Activated CD8-positive, alpha-beta memory T cell treated with anti-CD3 and anti-CD28 coated beads for 24 hours (primary cell): ENCODE measurements around the gene MIR17HG.
A peak's percentile ranks its signal among the peaks of the same experiment; 100 is the strongest.
"Not testable (repeated sequence)": the region's sequence is repeated elsewhere in the genome, so short reads cannot be mapped to it uniquely, and the experiment has no call there.

ENCODE experiments used
- DNase-seq: peaks from one replicate; pipeline ENCODE4 v3.0.0-alpha.2; 2020

Gene MIR17HG

DNA sequence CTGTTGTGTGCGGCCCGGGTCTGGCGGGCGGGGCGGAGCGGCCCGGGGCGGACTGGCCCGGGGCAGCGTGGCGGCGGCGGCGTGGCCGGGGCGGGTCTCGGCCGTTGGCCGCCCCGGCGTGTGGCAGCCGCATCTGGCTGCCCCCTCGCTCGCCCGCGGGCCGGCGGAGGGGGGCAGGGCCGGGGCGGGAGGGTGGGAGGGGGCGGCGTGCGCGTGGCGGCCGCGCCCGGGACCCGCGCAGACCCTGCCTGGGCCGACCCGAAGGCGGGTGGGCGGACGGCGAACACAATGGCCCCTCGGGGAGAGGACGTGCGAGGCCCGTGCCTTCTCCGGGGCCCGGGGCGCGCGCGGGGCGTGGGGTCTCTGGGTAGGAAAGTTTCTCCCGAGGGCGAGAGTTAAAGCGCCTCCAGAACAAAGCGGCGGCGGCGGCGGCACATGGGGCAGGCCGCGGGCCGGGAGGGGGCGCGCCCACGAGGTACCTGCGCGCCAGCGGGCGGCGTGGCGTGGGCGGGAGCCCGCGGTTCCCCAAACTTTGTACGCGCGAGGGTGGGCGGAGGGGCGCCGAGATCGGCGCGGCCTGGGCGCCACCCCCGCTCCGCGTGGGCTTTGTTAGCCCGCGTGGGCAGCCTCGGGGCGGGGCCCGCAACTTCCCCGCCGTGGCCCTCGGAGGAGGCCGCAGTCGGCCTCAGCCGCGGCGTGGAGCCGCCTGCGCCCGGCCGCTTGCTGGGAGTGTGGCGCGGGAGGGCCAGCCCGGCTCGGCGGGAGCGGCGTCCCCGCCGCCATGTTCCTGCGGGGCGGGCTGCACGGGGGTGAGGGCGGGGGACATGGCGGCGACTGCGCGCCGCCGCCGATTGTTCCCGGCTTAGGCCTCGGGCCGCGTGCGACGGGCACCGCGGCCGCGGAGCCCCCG is 764 bp downstream of the MIR17HG start:
- peak; percentile 89 for DNase-seq

- peak; percentile 99 for DNase-seq
Measured at GRCh38 chr13:91348906-91349435, 1.5 kb downstream of the MIR17HG start.

GRCh38 chr13:91349992-91350911 is 2.8 kb downstream of the MIR17HG start:
- no peak for DNase-seq

DNA sequence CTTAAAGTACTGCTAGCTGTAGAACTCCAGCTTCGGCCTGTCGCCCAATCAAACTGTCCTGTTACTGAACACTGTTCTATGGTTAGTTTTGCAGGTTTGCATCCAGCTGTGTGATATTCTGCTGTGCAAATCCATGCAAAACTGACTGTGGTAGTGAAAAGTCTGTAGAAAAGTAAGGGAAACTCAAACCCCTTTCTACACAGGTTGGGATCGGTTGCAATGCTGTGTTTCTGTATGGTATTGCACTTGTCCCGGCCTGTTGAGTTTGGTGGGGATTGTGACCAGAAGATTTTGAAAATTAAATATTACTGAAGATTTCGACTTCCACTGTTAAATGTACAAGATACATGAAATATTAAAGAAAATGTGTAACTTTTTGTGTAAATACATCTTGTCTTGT is 3.6 kb downstream of the MIR17HG start:
- no peak for DNase-seq

DNA sequence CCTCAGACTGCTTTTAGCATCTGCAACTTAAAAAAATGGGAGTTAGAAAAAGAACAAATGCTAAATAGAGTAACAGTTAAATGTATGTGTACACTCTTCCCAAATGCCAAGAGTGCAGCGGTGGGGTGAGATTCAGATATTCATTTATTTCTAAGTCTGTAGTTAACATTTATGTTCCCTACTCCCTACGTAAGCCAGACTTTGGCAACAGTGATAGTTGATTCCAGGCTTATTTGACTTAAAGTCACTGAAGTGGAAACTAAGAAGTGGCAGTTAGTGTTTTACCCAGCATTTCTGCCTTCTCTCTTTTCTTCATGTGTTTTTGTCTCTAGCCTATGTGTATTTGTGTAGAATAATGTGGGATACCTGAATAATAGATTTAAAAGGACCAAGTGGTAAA is 4.5 kb downstream of the MIR17HG start:
- no peak for DNase-seq

GRCh38 chr13:91352891-91353290 is 5.4 kb downstream of the MIR17HG start:
- DNase-seq: not testable (repeated sequence)

- no peak for DNase-seq
Measured at GRCh38 chr13:91353494-91353893, 6.0 kb downstream of the MIR17HG start.

DNA sequence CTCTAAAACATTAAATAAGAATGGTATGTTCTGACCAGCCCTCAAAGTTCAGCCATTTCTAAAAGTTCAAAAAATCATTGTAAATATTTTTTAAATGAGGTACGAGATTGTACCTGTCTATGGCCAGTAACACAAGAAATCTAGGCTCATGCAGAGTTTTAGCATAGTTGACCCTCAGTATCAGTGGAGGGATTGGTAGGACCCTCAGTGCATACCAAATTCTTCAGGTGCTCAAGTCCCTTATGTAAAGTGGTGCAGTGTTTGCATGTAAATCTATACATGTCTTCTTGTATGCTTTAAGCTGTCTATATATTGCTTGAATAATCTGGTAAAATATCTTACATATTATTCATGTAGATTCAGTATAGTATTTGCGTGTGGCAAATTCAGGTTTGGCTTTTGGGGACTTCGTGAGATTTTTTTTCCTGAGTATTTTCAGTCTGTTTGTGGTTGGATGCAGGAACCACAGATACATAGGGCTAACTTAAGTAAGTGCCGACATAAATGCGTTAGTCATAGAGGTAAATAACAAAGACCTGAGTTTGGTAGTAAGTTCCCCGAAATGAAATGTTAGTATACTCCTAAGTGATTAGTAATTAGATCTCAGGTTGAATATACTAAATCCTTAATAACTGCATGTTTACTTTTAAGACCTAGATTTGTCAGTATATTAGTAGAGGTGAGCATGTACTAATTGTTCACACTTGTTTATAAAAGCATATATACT is 7.8 kb downstream of the MIR17HG start:
- no peak for DNase-seq

DNA sequence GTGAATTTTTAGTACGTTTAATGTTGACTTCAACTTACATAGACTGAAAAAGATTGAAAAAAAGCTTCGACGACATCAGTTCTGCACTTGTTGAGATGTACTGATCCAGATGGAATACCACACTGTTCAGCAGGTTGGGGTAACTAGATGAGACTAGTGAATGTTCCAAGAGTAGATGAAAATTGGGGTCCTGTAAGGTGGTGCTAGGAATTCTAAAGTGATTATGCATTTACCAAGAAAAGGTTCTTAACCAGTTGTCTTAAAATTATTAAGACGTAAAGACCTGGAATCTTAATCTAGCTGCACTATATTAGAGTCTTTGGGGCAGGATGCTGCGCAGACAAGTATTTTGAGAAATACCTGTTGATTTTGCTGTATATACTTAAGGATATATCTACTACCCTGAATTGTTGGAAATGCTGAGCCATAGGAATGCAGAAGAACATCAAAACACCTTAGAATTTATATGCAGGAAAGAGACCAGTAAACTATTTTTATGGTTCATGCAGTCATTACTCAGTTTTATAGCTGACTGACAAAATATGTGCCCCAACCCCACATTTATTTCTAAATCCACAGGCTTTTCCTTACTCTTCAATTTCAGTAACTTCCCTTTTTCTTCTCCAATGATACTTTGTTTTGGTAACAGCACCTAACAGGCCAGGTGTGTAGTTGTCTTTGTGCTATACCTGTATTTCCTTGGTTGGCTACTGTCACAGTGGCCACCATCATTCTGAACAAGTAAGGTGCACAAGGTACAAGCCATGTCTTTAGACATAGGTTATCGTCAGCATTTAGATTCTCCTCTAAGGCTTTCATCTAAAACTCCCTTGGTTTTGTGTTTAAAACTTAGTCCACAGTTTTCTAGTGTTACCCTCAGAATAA is 8.6 kb downstream of the MIR17HG start:
- DNase-seq: no peak

GRCh38 chr13:91356919-91357612 is 9.6 kb downstream of the MIR17HG start:
- no peak for DNase-seq

DNA sequence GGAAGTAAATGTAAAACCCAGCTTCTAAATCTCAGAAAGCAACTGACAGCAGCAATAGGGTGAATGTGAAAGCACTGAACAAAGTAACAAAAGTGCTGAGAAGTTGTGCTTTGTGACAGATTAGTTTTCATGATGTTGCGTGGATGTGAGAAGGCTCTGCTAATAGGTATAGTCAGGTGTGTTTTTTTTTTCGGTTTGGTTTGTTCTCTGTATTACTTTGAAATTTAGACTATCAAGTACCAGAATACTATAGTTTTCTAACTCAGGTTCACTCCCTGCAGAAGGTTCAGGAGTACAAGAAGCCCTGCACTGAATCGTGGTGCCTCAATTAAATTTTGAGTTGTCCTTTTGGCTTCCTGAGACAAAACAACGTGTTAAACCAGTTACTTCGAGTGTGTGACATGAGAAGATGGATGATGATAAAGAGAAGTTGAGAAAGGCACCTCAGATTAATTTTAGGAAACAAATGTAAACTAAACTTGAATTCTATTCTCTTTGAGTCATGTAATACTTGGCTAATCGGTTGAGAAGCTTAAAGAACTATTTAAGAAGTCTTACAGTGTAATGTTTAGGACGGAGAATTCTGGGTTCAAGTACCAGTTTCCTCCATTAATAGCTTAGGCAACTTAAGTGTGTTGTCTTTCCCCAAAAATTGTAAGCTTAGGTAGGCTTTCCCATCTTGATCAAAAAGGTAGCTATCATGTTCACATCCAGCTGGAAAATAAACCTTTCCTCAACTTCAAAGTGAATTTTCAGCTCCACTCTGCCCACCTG is 10.3 kb downstream of the MIR17HG start:
- DNase-seq: no peak

GRCh38 chr13:91358387-91358782 is 10.9 kb downstream of the MIR17HG start:
- DNase-seq: no peak

DNA sequence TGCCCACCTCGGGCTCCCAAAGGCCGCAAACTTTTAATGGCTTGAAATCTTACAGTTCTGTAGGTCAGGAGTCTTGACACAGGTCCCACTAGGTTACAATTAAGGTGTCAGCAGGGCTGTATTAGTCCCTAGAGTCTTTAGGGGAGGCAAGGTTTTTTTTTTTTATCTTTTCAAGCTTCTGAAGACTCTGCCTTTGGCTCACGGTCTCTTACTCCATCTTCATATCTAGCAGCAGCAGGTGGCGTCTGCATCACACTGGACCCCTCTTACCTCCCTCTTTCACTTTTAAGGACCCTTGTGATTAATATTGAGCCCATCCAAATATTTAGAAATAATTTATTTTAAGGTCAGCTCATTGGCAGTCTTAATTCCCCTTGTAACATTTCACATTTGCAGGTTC is 11.6 kb downstream of the MIR17HG start:
- DNase-seq: no peak

- DNase-seq: no peak
Measured at GRCh38 chr13:91359631-91360030, 12.1 kb downstream of the MIR17HG start.

GRCh38 chr13:91360246-91360751 is 12.8 kb downstream of the MIR17HG start:
- DNase-seq: no peak

DNA sequence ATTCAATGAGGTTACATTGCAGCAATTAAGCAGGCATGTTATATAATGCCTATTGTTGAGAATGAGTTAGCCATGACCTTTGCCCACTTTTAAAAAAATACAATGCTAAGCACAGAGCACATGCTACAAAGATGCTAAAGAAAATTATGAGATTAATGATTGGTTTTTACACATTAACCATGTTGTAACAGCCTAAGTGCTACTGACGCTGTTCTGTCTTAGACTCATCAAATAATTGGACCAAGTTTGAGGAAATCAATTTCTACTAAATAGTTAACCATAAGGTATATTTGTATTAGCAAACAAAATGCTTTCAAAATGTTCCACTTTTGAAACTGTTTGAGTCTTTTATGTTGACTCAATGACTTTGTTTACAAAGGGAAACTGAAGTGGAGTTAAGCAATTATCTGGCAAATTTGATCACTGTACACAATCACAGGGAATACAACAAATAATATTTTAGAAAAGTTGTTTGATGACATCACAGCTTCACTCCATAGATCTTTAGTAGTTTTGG is 14.3 kb downstream of the MIR17HG start:
- DNase-seq: no peak

- DNase-seq: no peak
Measured at GRCh38 chr13:91362908-91363307, 15.4 kb downstream of the MIR17HG start.

GRCh38 chr13:91368101-91368500 is 20.6 kb downstream of the MIR17HG start:
- no peak for DNase-seq

DNA sequence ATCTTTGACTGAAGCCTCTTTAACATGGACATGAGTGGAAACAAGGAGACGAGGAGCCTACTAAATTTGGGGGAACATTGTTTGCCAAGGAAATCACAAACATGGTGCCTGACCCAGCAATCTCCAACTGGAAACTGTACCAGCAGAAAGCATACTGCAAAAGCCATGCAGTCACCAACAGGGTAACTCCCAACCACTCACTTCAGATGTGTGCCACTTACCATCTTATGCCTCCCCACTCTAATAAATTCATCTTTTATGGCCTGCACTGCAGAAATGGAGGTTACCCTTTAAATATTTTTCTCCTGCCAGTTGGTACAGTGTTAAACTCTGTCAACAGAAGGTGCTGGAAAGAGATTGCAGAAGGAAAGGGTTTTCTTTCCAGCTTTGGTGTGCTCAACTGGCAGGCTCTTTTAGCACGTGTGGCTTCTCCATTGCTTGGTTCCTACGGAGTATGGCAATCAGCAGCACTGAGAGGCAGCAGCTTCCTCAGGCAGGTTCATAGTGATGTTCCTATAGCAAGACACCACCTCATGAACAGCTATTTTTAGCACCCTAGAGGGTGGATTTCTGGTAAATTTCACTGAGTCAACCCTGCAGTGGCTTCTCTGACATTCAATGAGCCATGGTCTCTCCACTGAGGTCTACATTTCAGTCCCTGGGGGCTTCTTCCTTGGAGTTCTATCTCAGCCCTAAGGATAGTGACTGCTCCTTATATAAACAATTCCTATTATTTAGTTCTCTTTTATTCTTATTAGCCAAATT is 21.4 kb downstream of the MIR17HG start:
- DNase-seq: no peak
